HEK293 (cell line): ENCODE results near the gene KLHL5.

Experiments
- CTCF ChIA-PET: fragments of 350-600 bp; formaldehyde crosslinking; extraction: SDS; loops from one replicate; lab custom pipeline; 2021; ENCODE audit warnings: antibody characterized with exemption; lab: Yijun Ruan, JAX
- POLR2A ChIA-PET: fragments of 300-600 bp; formaldehyde crosslinking; extraction: SDS; loops from one replicate; lab custom pipeline; 2020; ENCODE audit warnings: antibody characterized with exemption, inconsistent platforms; lab: Yijun Ruan, JAX
- H3K27ac ChIP-seq: fragments of 200-500 bp; sonication (Bioruptor generic); 2 replicates; pipeline ENCODE4 v1.5.1; 2014; ENCODE audit warnings: low read depth, low read length, control low read depth, inconsistent platforms; ENCODE audit errors: extremely low read depth
- H3K36me3 ChIP-seq, 2 experiments: fragments of 200-500 bp in 1 of 2; sonication (Bioruptor generic) in 1 of 2; 1 replicate in 1 of 2; 2 replicates in 1 of 2; pipeline ENCODE4 v1.5.1; 2014 to 2017; ENCODE audit warnings: inconsistent platforms in 2 of 2, low read length in 2 of 2; ENCODE audit not compliant: control insufficient read depth in 2 of 2, insufficient read depth in 1 of 2
- H3K4me1 ChIP-seq: fragments of 200-500 bp; sonication (Bioruptor generic); 2 replicates; pipeline ENCODE4 v1.5.1; 2014; ENCODE audit warnings: mild to moderate bottlenecking, low read length, inconsistent platforms; ENCODE audit not compliant: control insufficient read depth, insufficient read depth
- H3K4me3 ChIP-seq: 2 replicates; pipeline ENCODE4 v1.5.1; 2011; ENCODE audit warnings: low read depth, mild to moderate bottlenecking, control low read depth, low read length, moderate library complexity
- H3K9me3 ChIP-seq: fragments of 200-500 bp; sonication (Bioruptor generic); 2 replicates; pipeline ENCODE4 v1.5.1; 2014; ENCODE audit warnings: low read depth, low read length, inconsistent platforms; ENCODE audit not compliant: control insufficient read depth, insufficient read depth
- GLI4 ChIP-seq: fragments of 450-650 bp; formaldehyde crosslinking; IDR thresholded peaks from 2 replicates; pipeline ENCODE4 v1.5.1; 2016; ENCODE audit warnings: missing biosample characterization, missing genetic modification characterization
- GLIS1 ChIP-seq: fragments of 450-650 bp; formaldehyde crosslinking; IDR thresholded peaks from 2 replicates; pipeline ENCODE4 v1.5.1; 2016; ENCODE audit warnings: missing biosample characterization, missing genetic modification characterization
- SCRT2 ChIP-seq: fragments of 450-650 bp; formaldehyde crosslinking; IDR thresholded peaks from 2 replicates; pipeline ENCODE4 v1.5.1; 2016; ENCODE audit warnings: missing biosample characterization, missing genetic modification characterization
- TSHZ1 ChIP-seq: fragments of 450-650 bp; formaldehyde crosslinking; IDR thresholded peaks from 2 replicates; pipeline ENCODE4 v1.5.1; 2016; ENCODE audit warnings: missing biosample characterization, missing genetic modification characterization, borderline replicate concordance
- YY1 ChIP-seq: fragments of 450-650 bp; formaldehyde crosslinking; IDR thresholded peaks from 2 replicates; pipeline ENCODE4 v1.5.1; 2018; ENCODE audit warnings: missing biosample characterization, missing genetic modification characterization
- ZBTB17 ChIP-seq: fragments of 450-650 bp; formaldehyde crosslinking; IDR thresholded peaks from 2 replicates; pipeline ENCODE4 v1.5.1; 2016; ENCODE audit warnings: missing biosample characterization, missing genetic modification characterization
- ZBTB44 ChIP-seq: fragments of 450-650 bp; IDR thresholded peaks from 2 replicates; pipeline ENCODE4 v1.5.1; 2018; ENCODE audit warnings: missing biosample characterization, mild to moderate bottlenecking, missing genetic modification characterization
- ZBTB8A ChIP-seq: fragments of 450-650 bp; formaldehyde crosslinking; IDR thresholded peaks from 2 replicates; pipeline ENCODE4 v1.5.1; 2016; ENCODE audit warnings: missing biosample characterization, missing genetic modification characterization
- ZFHX2 ChIP-seq: fragments of 450-650 bp; formaldehyde crosslinking; conservative IDR thresholded peaks from 2 replicates; pipeline ENCODE4 v1.5.1; 2016; ENCODE audit warnings: missing biosample characterization, missing genetic modification characterization
- ZNF157 ChIP-seq: fragments of 450-650 bp; formaldehyde crosslinking; IDR thresholded peaks from 2 replicates; pipeline ENCODE4 v1.5.1; 2016; ENCODE audit warnings: missing biosample characterization, missing genetic modification characterization
- ZNF169 ChIP-seq: fragments of 450-650 bp; formaldehyde crosslinking; IDR thresholded peaks from 2 replicates; pipeline ENCODE4 v1.5.1; 2016; ENCODE audit warnings: missing biosample characterization, missing genetic modification characterization
- ZNF280C ChIP-seq: fragments of 450-650 bp; formaldehyde crosslinking; IDR thresholded peaks from 2 replicates; pipeline ENCODE4 v1.5.1; 2016; ENCODE audit warnings: missing biosample characterization, missing genetic modification characterization
- ZNF292 ChIP-seq: fragments of 450-650 bp; formaldehyde crosslinking; IDR thresholded peaks from 2 replicates; pipeline ENCODE4 v1.5.1; 2016; ENCODE audit warnings: low read depth, missing biosample characterization, missing genetic modification characterization, borderline replicate concordance
- ZNF362 ChIP-seq: fragments of 450-650 bp; formaldehyde crosslinking; IDR thresholded peaks from 2 replicates; pipeline ENCODE4 v1.5.1; 2016; ENCODE audit warnings: missing biosample characterization, missing genetic modification characterization
- ZNF391 ChIP-seq: fragments of 450-650 bp; formaldehyde crosslinking; IDR thresholded peaks from 2 replicates; pipeline ENCODE4 v1.5.1; 2016; ENCODE audit warnings: low read depth, missing biosample characterization, missing genetic modification characterization, borderline replicate concordance
- ZNF416 ChIP-seq: fragments of 450-650 bp; formaldehyde crosslinking; IDR thresholded peaks from 2 replicates; pipeline ENCODE4 v1.5.1; 2016; ENCODE audit warnings: missing biosample characterization, missing genetic modification characterization
- ZNF518A ChIP-seq: fragments of 450-650 bp; formaldehyde crosslinking; conservative IDR thresholded peaks from 2 replicates; pipeline ENCODE4 v1.5.1; 2016; ENCODE audit warnings: low read depth, missing biosample characterization, missing genetic modification characterization
- ZNF792 ChIP-seq: fragments of 450-650 bp; formaldehyde crosslinking; IDR thresholded peaks from 2 replicates; pipeline ENCODE4 v1.5.1; 2016; ENCODE audit warnings: missing biosample characterization, missing genetic modification characterization
- ZSCAN4 ChIP-seq: fragments of 450-650 bp; formaldehyde crosslinking; IDR thresholded peaks from 2 replicates; pipeline ENCODE4 v1.5.1; 2017; ENCODE audit warnings: missing biosample characterization, missing genetic modification characterization

KLHL5 gene

GRCh38 chr4:39046249-39046648 lies 15.8 kb upstream of the KLHL5 start:
- TF ChIP-seq ZNF169 (tag by site-specific recombination) (no peak), ZBTB8A (tag by site-specific recombination) (no peak), ZNF362 (tag by site-specific recombination) (no peak), GLIS1 (no peak), ZNF391 (no peak), ZFHX2 (tag by site-specific recombination) (no peak), ZNF292 (tag by site-specific recombination) (no peak), ZNF416 (no peak), ZNF157 (tag by site-specific recombination) (no peak), ZNF280C (tag by site-specific recombination) (no peak), TSHZ1 (tag by site-specific recombination) (no peak), ZSCAN4 (tag by site-specific recombination) (no peak), ZBTB17 (no peak), GLI4 (tag by site-specific recombination) (no peak), ZNF792 (tag by site-specific recombination) (no peak), ZBTB44 (tag by site-specific recombination) (no peak), YY1 (tag by site-specific recombination) (no peak), ZNF518A (tag by site-specific recombination) (no peak), SCRT2 (tag by site-specific recombination) (no peak)
- no peaks in the 10 kb centered on the region for H3K9me3 ChIP-seq
- H3K4me1 ChIP-seq, result no peaks in the 10 kb centered on the region
- no peaks in the 10 kb centered on the region for H3K36me3 ChIP-seq
- CTCF ChIA-PET, result interaction anchor here (0.6 kb wide), 1 partner anchor 89 kb away, joined by 3 read pairs; no protein-coding TSS in a partner anchor
- no peak overlapping the region for H3K27ac ChIP-seq
- no peak overlapping the region; the same call in 1 of the 2 replicates for H3K4me3 ChIP-seq
- POLR2A ChIA-PET, result interaction anchor here (0.9 kb wide), 1 partner anchor 58 kb away, joined by 8 read pairs; no protein-coding TSS in a partner anchor
